ENCODE measurements around the gene ABHD12. TPM values are rescaled to one million over a fixed set of nuclear protein-coding genes. Genes with fewer than 3 reads are reported as not detected.

Gene ABHD12
- total RNA-seq, 1 donor from 2014 or later, result 49.7 TPM

DNA sequence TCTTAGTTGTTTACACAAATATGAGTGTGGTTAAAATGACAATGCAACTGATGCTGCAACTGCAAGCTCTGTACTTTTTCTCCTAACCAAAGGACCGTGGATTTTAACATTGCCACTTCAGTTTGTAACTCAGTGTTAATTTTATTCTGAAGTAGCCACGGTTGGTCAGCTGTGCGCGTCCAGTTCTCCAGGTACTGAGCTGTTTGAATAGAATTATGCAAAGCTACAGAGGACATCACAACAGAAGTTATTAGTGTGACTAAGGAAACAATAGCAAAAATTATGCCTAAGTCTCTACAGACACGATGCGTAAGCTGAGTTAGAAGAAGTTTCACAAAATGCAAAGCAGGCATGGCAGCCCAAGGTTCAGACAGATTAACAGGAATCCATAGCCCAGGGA lies 4.4 kb upstream of the ABHD12 start:
- TF ChIP-seq, protein P1, sequence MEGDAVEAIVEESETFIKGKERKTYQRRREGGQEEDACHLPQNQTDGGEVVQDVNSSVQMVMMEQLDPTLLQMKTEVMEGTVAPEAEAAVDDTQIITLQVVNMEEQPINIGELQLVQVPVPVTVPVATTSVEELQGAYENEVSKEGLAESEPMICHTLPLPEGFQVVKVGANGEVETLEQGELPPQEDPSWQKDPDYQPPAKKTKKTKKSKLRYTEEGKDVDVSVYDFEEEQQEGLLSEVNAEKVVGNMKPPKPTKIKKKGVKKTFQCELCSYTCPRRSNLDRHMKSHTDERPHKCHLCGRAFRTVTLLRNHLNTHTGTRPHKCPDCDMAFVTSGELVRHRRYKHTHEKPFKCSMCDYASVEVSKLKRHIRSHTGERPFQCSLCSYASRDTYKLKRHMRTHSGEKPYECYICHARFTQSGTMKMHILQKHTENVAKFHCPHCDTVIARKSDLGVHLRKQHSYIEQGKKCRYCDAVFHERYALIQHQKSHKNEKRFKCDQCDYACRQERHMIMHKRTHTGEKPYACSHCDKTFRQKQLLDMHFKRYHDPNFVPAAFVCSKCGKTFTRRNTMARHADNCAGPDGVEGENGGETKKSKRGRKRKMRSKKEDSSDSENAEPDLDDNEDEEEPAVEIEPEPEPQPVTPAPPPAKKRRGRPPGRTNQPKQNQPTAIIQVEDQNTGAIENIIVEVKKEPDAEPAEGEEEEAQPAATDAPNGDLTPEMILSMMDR (IDR thresholded peaks at IDR 0.05), result no peak
- Histone ChIP-seq H3K9me3 (no peaks in the 10 kb centered on the region), H3K27ac (no peak overlapping the region), H3K4me3 (no peak overlapping the region), H3K4me1 (peaks cover 5% of the 10 kb centered on the region), H3K27me3 (ENCODE audit: low read depth) (no peaks in the 10 kb centered on the region), H3K36me3 (no peaks in the 10 kb centered on the region)
- DNase-seq, result no peak
- intact Hi-C loops (cut with DNase I), result no loop called here
- ATAC-seq, result no peak

DNA sequence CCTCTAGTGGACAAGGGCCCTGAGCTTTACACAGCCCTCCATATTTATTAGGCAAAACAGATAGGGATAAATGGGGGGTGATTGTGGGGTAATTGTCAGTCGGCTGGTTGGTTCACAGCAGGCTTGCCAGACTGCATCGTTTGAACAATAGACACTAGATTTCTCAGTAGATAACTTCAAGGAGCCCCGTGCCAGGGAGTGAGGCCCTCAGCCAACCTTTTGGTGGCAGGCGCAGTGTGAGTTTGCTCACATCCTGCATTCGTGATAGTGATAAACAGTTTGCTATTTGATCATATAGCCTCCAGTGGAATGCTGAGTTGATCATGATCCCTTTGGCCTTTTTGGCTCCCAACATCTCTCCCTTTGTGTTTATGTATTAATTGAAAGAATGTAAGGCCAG lies 3.6 kb upstream of the ABHD12 start:
- Histone ChIP-seq H3K9me3 (no peaks in the 10 kb centered on the region), H3K4me3 (no peak overlapping the region), H3K4me1 (peaks cover 7% of the 10 kb centered on the region), H3K27ac (no peak overlapping the region), H3K27me3 (ENCODE audit: low read depth) (no peaks in the 10 kb centered on the region), H3K36me3 (no peaks in the 10 kb centered on the region)
- DNase-seq, result no peak
- intact Hi-C loops (cut with DNase I), result no loop called here
- ATAC-seq, result no peak
- TF ChIP-seq, protein P1 (IDR thresholded peaks at IDR 0.05), result no peak

DNA sequence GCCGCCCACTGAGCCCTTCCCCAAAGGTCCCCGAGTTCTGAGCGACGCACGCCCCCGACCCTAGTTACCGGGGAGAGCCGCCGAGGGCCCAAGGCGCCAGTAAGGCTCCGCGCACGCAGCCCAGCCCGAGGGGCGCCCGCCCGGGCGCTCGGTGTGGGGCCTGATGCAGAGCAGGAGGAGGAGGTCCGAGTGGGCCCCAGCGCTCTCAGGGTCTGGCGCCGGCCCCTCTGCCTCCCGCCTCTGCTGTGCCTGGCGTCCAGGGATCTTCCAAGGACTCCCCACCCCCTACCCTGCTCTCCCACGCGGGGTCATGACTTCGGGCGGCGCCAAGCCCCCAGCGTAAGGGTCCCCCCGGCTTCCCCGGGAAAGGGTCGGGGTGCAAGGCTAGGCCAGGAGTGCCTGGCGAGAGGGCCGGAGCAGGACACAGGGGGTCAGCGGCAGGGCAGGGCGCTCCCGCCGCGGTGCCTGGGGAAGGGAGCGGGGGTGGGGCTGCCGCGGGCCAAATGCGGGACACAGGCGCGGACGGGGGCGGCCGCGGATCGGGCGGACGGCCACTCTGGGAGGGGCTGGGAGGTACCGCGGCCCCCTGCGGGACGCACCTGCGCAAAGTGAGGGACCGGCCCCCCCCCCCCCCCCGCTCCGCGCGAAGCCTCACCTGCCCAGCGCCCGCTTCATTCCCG lies 637 bp downstream of the ABHD12 start:
- intact Hi-C loops (cut with DNase I), result no loop called here
- Histone ChIP-seq H3K4me1 (peaks cover 12% of the 10 kb centered on the region), H3K4me3 (peak overlapping the region; percentile 87), H3K27me3 (ENCODE audit: low read depth) (no peaks in the 10 kb centered on the region), H3K36me3 (no peaks in the 10 kb centered on the region), H3K9me3 (no peaks in the 10 kb centered on the region), H3K27ac (peak overlapping the region; percentile 90)
- TF ChIP-seq, protein P1 (IDR thresholded peaks at IDR 0.05), result no peak
- peak; percentile 63 to 73 for ATAC-seq
- peak; percentile 63 for DNase-seq

DNA sequence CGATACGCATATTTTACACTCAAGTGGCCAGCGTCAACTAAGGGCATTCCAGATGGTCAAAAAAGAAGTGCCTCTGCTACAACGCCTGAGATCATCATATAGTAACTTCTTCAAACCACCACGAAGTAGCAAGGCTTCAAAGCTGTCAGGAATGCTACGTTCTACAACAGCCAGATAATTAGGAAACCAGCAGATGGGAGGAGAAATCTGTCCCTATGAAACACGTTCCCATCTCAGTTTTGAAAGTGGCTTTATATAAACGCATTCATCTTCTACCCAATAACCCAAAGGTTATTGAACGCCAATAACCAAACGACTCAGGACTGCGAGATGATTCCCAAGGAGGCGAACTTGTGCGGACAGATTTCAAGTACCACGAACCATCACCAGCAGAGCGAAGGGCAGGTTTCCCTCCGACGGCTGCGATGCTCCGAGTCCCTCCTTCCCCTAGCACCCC lies 1.2 kb downstream of the ABHD12 start:
- H3K9me3 ChIP-seq, result no peaks in the 10 kb centered on the region
- H3K4me3 ChIP-seq, result peak overlapping the region; percentile 87
- H3K36me3 ChIP-seq, result no peaks in the 10 kb centered on the region
- ATAC-seq, result peak in 1 of 2 donors; percentile 2
- TF ChIP-seq, protein P1 (IDR thresholded peaks at IDR 0.05), result no peak
- H3K27ac ChIP-seq, result peak overlapping the region; percentile 90
- H3K4me1 ChIP-seq, result peaks cover 16% of the 10 kb centered on the region
- no peaks in the 10 kb centered on the region for H3K27me3 ChIP-seq (ENCODE audit: low read depth)
- intact Hi-C loops (cut with DNase I), result no loop called here
- DNase-seq, result no peak

DNA sequence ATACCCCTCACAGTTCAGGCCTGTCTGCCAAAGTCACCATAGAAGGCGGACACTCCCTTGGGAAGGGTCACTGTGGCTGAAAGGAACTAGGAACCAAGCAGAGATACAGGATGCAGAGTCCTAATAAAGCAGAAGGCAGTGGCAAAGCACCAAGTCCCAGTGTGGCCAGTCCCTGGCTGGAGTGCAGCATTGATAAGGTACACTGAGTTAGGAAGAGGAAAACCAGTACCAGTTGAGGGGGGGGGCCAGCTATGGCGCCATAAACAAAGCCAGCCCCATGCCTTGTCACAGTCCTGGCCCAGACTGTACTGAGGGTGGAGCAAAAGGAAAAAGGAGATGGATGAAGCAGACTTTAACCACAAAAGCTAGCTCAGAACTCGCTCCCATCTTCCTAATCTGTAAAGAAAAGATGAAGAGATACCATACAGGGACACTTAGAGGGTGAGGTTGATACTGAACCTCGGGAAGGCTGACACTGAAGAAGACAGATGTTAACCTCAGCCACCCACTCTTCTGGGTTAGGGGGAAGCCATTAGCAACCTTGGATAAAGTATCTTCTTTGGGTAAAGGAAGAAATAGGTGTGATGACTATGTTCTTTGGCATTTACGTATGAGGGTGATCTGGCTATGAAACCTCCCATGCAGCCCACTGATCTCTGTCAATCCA lies 7.8 kb downstream of the ABHD12 start:
- H3K27ac ChIP-seq, result no peak overlapping the region
- H3K4me1 ChIP-seq, result peaks cover 6% of the 10 kb centered on the region
- H3K36me3 ChIP-seq, result no peaks in the 10 kb centered on the region
- DNase-seq (no peak), ATAC-seq (no peak)
- intact Hi-C loops (cut with DNase I), result no loop called here
- TF ChIP-seq, protein P1 (IDR thresholded peaks at IDR 0.05), result no peak
- no peaks in the 10 kb centered on the region for H3K27me3 ChIP-seq (ENCODE audit: low read depth)
- no peaks in the 10 kb centered on the region for H3K9me3 ChIP-seq
- H3K4me3 ChIP-seq, result no peak overlapping the region

Measured in lower lobe of right lung (tissue), 2 donors.